ENCODE results near the gene LBHD2. TPM values are rescaled to one million over a fixed set of nuclear protein-coding genes. Genes with fewer than 3 reads are reported as not detected.

The LBHD2 gene
- polyA plus RNA-seq, 1 experiment, result not detected

DNA sequence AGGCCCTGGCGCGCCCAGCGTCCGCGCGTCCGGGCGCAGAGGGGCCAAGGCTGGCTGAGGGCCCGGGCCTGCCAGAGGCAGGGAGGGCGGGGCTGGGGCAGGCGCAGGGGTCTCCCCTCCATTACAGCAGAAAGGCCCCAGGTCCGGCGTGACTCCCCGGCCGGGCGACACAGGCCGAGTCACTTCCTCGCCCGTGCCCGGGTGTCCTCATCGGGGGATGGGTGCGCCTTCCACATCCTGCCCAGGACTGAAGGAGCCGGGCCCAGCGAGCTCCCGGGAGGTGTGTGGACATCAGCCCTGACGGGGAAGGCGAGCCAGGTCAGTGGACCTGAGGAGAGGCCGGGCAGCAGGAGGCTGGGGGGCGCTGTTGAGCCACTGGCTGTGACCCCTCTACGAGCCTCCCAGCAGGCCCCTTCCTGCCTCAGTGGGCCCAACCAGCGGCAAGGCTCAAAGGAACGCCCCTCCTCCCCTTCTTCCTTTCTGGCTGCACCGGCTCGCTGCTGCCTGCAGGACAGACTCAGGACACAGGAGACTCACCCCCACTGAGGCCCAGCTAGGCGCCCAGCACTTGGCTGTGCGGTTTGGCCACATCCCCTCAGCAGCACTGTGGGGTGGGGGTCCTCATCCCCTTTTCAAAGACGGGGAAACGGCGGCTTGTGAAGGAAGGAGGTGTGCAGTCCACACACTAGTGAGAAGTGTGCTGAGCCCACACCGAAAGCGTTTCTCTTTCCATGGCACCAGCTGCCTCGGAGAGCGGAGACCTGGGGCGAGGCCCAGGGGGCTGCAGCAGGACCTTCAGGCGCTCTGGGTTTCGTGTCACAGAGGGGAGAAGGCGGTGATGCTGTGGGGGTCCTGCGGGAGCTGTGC is 39.9 kb downstream of the LBHD2 start:
- CTCF ChIA-PET, result interaction anchor here (0.5 to 1.6 kb wide), 7 partner anchors 11 to 293 kb away, joined by 3 to 7 read pairs (median 5); no protein-coding TSS in a partner anchor
- Histone ChIP-seq H3K4me3 (ENCODE audit: low read depth, low read length) (peak overlapping the region; percentile 57), H3K36me3 (ENCODE audit: control insufficient read depth, insufficient read depth, low read length) (peaks cover 1% of the 10 kb centered on the region; the same call in 1 of the 2 replicates), H3K27me3 (ENCODE audit: control insufficient read depth, insufficient read depth, low read length) (no peaks in the 10 kb centered on the region; the same call in 1 of the 2 replicates)
- TF ChIP-seq, protein P1, sequence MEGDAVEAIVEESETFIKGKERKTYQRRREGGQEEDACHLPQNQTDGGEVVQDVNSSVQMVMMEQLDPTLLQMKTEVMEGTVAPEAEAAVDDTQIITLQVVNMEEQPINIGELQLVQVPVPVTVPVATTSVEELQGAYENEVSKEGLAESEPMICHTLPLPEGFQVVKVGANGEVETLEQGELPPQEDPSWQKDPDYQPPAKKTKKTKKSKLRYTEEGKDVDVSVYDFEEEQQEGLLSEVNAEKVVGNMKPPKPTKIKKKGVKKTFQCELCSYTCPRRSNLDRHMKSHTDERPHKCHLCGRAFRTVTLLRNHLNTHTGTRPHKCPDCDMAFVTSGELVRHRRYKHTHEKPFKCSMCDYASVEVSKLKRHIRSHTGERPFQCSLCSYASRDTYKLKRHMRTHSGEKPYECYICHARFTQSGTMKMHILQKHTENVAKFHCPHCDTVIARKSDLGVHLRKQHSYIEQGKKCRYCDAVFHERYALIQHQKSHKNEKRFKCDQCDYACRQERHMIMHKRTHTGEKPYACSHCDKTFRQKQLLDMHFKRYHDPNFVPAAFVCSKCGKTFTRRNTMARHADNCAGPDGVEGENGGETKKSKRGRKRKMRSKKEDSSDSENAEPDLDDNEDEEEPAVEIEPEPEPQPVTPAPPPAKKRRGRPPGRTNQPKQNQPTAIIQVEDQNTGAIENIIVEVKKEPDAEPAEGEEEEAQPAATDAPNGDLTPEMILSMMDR (IDR thresholded peaks at IDR 0.05; ENCODE audit: insufficient read depth, low read depth, low read length), result peak; percentile 57
- DNase-seq (ENCODE audit: low read depth), result no peak
- POLR2A ChIA-PET, result no interaction called here

DNA sequence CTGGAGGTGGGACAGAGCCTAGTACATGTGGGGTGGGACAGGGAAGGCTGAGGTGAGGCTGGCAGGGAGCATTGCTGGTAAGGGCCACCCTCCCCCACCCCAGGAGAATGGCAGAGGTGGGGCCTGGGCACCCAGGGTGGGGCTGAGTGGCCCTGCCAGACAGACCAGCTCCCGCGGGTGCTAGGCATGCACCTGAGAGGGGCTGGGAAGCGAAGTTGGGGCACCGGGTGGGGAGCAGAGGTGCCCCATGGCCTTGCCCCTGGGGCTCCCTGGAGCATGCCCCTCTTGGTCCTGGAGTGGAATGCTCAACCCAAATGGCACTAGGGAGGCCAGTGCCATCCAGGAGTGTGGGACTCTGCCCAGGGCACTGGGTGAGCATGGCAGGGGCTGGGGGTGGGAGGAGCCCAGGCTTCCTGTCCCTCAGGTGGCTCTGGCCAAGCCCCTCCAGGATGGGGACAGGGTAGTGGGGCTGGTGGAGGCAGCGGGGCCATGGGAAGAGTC is 40.5 kb downstream of the LBHD2 start:
- Histone ChIP-seq H3K36me3 (ENCODE audit: control insufficient read depth, insufficient read depth, low read length) (peaks cover 1% of the 10 kb centered on the region; the same call in 1 of the 2 replicates), H3K4me3 (ENCODE audit: low read depth, low read length) (peak overlapping the region; percentile 57), H3K27me3 (ENCODE audit: control insufficient read depth, insufficient read depth, low read length) (no peaks in the 10 kb centered on the region; the same call in 1 of the 2 replicates)
- TF ChIP-seq, protein P1 (IDR thresholded peaks at IDR 0.05; ENCODE audit: insufficient read depth, low read depth, low read length), result no peak
- CTCF ChIA-PET, result interaction anchor here (0.8 to 1.6 kb wide), 6 partner anchors 10 to 26 kb away, joined by 3 to 7 read pairs (median 5); no protein-coding TSS in a partner anchor
- POLR2A ChIA-PET, result interaction anchor here (0.5 kb wide), 1 partner anchor 177 kb away, joined by 5 read pairs; no protein-coding TSS in a partner anchor
- no peak for DNase-seq (ENCODE audit: low read depth)

DNA sequence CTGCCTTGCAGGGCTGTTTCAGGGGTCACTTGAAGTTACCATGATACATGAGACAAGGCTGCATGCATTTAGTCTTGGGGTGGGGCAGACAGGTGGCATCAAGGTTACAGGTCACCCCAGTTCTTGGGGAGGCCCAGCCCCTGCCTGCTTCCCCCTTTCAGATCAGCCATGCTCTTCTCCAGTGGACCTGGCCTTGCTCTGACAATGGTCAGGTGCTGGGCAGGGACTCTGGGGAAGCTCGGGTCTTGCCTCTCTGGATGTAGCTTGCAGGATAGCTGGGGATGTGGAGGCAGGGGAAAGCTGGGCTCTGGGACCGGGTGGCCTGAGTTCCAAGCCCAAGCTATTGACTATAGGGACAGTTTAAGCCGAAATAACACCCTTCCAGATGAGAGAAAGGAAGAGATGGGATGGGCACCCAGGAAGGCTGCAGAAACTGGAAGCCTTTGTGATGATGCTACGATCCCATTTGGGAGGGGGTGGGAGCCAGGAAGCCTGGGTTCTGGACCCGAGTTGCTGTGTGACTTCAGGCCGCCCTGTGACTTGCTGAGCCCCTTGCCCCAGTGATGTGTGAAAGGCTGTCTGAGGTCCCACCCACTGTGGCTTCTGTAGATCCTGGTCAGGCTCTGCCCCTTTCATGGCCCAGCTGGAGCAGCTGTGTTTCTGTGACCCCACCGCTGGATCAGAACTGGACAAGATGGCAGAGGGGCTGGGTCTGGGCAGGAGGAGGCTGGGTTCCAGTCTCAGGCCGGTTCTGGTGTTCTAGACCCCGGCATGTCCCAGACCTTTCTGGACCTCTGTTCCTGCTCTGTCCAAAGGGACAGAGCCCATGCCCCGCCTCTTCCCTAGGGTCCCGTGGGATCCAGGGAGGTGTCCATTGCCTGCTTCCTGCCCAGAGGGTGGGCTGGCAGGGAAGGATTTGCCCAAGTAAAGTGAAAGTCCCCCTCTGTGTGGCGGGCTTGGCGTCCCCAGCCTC is 41.4 kb downstream of the LBHD2 start:
- POLR2A ChIA-PET, result interaction anchor here (0.5 to 0.6 kb wide), 2 partner anchors 10 to 176 kb away, joined by 3 to 5 read pairs; no protein-coding TSS in a partner anchor
- no peak overlapping the region for H3K4me3 ChIP-seq (ENCODE audit: low read depth, low read length)
- TF ChIP-seq, protein P1 (IDR thresholded peaks at IDR 0.05; ENCODE audit: insufficient read depth, low read depth, low read length), result no peak
- H3K36me3 ChIP-seq (ENCODE audit: control insufficient read depth, insufficient read depth, low read length), result peaks cover 6% of the 10 kb centered on the region
- no peaks in the 10 kb centered on the region; the same call in 1 of the 2 replicates for H3K27me3 ChIP-seq (ENCODE audit: control insufficient read depth, insufficient read depth, low read length)
- CTCF ChIA-PET, result interaction anchor here (1.0 to 3.3 kb wide), 5 partner anchors 9 to 54 kb away, joined by 3 to 22 read pairs (median 3); no protein-coding TSS in a partner anchor
- no peak for DNase-seq (ENCODE audit: low read depth)

DNA sequence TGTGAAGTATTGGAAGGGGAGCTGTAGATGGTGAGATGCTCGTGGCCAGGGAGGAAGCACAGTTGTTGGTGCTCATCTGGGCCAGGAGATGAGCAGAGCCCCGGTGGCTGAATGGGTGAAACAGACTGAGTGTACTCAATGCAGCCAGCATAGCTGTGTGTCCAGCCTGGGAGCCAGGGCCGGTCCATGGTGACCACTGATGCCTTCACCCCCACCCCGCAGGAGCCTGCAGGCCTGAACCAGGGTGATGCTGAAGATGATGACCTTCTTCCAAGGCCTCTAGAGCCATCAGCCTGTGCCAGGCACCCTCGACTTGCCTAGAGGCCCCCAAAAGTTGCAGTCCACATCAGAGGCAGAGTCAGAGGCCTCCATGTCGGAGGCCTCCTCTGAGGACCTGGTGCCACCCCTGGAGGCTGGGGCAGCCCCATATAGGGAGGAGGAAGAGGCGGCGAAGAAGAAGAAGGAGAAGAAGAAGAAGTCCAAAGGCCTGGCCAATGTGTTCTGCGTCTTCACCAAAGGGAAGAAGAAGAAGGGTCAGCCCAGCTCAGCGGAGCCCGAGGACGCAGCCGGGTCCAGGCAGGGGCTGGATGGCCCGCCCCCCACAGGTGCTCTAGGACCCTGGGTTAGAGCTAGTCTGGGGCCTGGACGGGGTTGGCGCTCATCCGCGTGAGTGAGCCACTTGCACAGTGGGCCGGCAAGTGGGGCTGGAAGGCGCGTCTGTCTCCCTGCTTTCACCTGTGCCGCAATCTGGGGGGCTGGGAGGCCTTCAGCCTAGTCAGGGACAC is 42.3 kb downstream of the LBHD2 start:
- ChIA-PET CTCF (interaction anchor here (0.8 to 3.3 kb wide), 5 partner anchors 9 to 53 kb away, joined by 3 to 22 read pairs (median 3); no protein-coding TSS in a partner anchor), POLR2A (interaction anchor here (0.6 kb wide), 1 partner anchor 9 kb away, joined by 3 read pairs; no protein-coding TSS in a partner anchor)
- Histone ChIP-seq H3K4me3 (ENCODE audit: low read depth, low read length) (0 out of 2 replicates have a peak overlapping the region, but pooled peaks have one; percentile 6), H3K27me3 (ENCODE audit: control insufficient read depth, insufficient read depth, low read length) (no peaks in the 10 kb centered on the region), H3K36me3 (ENCODE audit: control insufficient read depth, insufficient read depth, low read length) (peaks cover 6% of the 10 kb centered on the region)
- TF ChIP-seq, protein P1 (IDR thresholded peaks at IDR 0.05; ENCODE audit: insufficient read depth, low read depth, low read length), result no peak
- DNase-seq (ENCODE audit: low read depth), result no peak
